HG02943 (cell line): ENCODE data around the gene NAPSA.

ENCODE experiments used
- ATAC-seq: cut with Tn5 transposase; IDR thresholded peaks from one replicate; pipeline ENCODE4 v1.9.1; 2021; ENCODE audit warnings: mild to moderate bottlenecking, low read depth, moderate library complexity; ENCODE audit not compliant: unreplicated experiment

Gene NAPSA

DNA sequence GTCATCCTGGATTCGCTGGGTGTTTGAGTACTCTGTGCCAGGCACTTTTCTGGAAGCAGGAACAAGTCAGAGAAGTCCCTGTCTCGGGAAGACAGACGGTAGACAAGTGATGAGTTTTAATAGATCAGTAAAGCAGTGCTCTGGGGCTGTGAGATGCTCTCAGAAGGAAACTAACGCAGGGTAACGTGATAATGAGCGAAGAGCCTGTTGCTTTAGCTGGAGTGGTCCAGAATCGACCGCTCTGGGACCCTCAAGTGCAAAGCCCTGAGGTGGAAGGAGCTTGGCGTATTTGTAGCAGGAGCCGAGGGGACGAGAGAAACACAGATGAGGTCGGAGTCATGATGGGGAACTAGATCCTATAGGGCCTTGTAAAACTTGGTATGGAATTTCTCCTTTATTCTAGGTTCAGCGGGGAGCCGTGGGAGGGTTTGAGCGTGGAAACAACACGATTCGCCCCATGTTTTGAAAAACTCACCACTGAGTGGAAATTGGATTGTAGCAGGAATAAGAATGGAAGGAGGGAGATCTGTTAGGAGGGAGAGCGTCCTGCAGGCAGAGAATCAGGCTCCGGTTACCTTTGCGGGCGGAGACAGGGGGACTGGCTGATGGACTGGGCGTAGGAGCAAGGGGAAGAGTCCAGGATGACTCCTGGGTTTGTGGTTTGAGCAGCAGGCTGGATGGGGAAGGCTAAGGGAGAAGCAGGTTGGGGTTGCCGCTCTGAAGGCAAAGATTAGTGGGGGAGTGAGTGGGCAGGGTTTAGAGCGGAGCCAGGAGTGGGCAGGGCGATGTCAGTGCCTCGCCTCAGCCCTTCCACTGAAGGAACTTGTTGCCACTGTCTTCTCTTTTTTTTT lies 19.5 kb upstream of the NAPSA start:
- no peak for ATAC-seq

DNA sequence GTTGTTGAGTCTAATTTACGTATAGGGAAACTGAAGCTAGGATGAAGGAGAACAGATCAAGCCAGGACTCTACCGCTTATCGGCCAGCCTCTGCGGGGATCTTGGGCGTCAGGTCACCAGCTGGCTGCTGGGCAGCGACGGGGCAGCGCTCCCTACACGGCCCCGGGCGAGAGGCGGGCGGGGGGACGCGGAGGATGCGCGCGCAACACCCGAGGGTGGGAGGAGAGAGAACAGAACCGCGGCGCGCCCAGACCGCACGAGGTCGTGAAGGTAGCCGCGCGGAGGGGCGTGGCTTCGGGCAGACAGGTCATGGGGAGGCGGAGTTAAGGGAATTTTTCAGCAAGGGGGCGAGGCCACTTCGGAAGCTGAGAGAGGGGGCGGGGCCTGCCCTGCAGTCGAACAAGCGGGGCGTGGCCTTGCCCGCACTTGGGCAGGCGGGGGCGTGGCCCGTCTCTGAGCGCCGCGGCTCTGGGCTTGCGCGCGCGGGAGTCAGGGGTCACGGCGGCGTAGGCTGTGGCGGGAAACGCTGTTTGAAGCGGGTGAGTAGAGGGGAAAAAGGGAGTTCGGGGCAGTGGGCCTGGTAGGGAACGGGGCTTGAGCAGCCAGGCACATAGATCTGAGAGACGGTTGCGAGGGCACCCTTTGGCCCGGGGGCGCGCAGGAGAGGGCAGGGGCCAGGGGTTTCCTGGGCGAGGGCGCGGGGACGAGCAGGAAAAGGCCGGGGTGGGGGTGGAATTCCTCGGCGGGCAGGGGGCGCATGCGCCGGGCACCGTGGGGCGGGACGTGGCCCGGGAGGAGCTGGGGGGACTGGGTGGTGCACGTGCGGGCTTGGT lies 18.6 kb upstream of the NAPSA start, which contains the start of gene POLD1:
TSS of gene POLD1 (plus strand) at position 496 of the 833 bp plus-strand sequence. CDS start 14,505 bp downstream, outside the sequence.
- peak; percentile 72 for ATAC-seq

DNA sequence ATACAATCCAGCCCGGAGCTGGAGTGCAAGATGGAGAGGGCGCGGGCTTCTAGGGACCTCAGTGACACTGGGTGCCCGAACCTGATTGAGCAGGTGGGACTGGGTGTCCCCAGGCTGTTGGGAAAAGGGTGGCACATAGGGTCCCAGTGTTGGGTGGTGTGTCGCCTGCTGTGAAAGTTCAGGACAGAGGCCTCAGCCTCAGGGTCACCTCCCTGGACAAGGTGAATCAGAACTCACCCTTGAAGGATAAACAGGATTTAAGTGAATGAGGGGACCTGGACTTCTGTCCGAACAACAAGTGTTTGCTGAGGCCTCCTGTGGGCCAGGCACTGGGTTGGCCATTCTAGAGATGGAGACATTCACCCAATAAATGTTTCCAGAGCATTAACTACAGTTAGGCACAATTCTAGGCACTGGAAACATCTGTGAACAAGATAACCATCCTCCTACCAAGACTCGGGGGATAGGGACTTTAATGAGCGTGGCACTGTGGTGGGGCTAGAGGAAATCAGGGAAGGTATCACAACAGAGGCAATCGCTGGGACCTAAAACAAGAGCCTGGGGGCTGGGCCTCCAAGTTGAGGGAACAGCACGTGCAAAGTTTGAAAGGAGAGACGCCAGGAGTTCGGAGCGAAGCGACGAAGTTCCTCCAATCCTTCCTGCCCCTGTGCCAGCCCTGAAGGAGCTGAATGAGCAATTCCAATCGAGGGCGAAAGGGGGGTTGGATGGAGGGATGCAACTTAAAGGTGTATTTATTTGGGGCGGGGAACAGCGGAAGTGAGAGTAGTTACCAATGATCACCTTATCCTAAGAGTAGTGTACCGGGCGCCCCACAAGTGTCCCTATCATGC lies 17.8 kb upstream of the NAPSA start:
- ATAC-seq = no peak

DNA sequence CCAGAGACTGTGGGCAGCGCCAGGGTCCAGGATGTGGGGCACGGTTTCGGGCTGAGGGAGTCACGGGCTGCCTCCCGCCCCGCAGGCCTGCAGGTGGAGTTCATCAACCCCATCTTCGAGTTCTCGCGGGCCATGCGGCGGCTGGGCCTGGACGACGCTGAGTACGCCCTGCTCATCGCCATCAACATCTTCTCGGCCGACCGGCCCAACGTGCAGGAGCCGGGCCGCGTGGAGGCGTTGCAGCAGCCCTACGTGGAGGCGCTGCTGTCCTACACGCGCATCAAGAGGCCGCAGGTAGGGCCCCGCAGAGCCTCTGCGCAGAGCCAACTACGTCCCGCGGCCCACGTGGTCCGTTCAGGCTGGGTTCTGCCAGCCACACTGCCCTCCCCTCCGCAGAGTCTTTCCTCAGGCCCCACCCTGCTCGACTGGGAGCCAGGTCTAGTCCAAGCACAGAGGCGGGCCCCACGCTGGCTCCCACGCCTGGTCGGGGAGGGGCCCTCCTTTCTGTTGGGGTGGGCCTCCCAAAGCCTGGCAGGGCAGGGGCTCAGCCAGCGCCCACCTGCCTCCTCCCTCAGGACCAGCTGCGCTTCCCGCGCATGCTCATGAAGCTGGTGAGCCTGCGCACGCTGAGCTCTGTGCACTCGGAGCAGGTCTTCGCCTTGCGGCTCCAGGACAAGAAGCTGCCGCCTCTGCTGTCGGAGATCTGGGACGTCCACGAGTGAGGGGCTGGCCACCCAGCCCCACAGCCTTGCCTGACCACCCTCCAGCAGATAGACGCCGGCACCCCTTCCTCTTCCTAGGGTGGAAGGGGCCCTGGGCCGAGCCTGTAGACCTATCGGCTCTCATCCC lies 16.7 kb upstream of the NAPSA start:
- no peak for ATAC-seq

DNA sequence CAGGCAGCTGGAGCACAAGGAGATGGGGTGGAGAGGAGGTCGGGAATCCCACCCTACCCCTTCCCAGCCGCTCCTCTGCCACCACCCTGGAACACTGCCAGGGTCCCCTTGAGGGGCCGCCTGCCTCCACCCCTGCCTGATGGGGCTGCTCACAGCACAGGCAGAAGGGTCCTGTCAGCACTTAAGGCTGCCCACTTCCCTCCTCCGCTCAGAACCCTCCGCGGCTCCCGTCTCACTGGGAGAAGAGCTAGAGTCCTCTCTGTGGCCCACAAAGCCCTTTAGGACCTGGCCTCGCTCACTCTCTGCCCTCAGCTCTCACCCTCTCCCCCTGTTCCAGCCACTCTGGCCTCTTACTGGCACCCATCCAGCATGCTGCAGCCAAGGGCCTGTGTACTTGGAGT lies 15.3 kb upstream of the NAPSA start:
- ATAC-seq = no peak

DNA sequence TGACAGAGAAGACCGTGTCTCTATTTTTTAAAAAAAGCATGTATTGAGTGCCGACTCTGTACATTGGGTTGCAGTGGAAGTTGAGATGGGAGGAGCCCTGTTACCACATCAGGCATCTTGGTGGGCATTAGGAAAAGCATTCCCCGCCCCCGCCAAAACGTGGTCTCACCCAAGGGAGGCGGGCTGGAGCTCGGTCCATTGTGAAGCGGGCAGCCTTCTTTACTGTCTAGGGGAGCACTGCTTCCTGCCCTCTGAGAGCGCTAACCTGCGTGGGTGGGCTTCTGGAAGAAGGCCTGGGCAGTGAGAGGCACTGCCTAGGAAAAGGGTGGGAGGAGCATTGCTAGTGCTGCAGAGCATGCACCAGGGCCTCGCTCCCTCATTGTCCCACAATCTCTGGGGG lies 14.7 kb upstream of the NAPSA start:
- ATAC-seq = no peak

DNA sequence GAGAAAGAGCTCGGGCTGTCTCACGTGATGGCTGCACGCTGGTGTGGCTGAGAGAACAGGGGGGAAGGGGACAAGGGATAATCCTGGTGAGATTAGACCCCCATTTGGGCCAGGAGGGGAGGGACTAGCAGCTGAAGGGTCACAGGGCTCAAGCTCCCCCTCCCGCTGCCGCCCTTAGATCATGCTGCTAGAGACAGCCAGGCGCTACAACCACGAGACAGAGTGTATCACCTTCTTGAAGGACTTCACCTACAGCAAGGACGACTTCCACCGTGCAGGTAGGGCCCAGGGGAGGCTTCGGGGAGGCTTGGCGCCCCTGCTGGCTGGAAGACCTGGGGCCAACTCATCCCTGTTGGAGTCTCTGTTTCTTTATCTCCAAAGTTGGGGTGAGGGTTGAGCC lies 14.2 kb upstream of the NAPSA start:
- ATAC-seq = no peak

DNA sequence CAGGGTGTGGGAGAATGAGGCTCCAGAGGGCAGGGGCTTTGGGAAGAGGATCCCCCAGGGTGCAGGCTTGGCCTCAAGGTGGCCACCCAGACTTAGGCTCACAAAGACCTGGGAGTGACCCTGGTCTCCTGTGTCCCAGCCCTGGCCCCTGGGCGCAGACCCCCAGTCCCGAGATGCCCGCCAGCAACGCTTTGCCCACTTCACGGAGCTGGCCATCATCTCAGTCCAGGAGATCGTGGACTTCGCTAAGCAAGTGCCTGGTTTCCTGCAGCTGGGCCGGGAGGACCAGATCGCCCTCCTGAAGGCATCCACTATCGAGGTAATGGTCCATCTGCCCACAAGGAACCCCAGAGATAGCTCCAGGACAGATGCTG lies 13.4 kb upstream of the NAPSA start:
- no peak for ATAC-seq

DNA sequence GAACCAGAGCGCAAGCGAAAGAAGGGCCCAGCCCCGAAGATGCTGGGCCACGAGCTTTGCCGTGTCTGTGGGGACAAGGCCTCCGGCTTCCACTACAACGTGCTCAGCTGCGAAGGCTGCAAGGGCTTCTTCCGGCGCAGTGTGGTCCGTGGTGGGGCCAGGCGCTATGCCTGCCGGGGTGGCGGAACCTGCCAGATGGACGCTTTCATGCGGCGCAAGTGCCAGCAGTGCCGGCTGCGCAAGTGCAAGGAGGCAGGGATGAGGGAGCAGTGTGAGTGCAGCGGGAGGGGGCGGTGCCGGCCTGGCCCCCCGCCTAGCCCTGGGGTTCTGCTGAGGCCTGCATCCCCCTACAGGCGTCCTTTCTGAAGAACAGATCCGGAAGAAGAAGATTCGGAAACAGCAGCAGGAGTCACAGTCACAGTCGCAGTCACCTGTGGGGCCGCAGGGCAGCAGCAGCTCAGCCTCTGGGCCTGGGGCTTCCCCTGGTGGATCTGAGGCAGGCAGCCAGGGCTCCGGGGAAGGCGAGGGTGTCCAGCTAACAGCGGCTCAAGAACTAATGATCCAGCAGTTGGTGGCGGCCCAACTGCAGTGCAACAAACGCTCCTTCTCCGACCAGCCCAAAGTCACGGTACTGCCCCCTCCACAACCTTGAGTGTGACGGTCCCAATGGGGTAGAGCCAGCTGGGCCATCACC lies 12.9 kb upstream of the NAPSA start:
- no peak for ATAC-seq

DNA sequence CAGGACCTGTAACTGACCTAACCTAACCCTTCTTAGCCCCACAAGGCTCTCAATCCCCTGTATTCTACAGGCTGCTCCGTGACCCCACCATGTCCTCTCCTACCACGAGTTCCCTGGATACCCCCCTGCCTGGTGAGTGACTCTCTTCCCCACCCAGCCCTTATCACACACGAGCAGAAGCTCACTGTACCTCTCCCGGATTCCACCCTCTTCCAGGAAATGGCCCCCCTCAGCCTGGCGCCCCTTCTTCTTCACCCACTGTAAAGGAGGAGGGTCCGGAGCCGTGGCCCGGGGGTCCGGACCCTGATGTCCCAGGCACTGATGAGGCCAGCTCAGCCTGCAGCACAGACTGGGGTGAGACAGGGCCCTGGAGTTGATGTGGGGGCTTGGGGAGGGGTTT lies 12.1 kb upstream of the NAPSA start:
- no peak for ATAC-seq

DNA sequence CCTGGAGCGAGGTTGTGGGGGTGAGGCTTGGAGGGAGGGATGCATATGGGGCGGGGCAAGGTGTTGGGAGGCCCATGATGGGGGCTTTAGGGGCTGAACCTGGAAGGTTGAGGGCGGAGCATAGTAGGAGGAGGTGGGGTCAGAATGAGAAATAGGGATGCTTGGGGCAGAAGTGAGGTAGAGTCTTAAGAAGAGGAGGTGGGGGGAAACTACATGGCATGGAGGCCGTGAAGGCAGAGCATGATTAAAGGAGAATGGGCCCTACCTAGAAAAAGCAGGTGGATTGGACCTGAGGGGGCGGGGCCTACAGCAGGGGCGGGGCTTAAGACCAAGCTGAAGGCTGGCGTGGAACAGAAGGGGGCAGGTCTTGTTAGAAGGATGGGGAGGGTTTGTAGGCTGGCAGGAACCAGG lies 11.6 kb upstream of the NAPSA start:
- peak; percentile 4 for ATAC-seq

DNA sequence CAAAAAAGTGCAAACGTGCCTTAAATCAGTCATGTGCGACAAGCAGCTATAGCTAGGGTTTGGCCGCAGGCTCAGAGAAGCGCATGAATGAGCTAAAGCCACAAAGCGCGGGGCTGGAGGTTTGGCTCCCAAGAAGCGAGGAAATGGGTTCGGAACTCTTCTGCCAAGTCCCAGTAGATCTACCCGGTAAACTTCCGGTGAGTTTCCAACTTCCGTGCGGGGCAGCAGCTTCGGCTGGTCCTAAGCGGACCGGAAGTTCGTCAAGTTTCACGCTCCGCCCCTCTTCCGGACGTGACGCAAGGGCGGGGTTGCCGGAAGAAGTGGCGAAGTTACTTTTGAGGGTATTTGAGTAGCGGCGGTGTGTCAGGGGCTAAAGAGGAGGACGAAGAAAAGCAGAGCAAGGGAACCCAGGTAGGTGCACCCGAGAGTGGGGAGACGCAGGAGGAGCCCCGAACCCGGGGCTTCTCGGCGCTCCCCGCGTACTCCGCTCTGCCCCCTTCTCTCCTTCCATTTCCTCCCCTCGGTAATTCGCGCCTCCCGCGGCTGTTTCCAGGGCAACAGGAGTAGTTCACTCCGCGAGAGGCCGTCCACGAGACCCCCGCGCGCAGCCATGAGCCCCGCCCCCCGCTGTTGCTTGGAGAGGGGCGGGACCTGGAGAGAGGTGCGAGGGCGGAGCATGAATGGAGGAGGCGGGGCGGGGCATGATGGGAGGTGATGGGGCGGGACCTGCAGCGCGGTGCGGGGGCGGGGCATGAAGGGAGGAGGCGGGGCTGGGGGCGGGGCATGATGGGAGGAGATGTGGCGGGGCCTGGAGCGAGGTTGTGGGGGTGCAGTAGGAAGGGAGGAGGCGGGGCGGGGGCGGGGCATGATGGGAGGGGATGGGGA lies 11.0 kb upstream of the NAPSA start, which contains the start of gene NR1H2:
TSS of gene NR1H2 (plus strand) at position 292 of the 885 bp plus-strand sequence. CDS start 1,149 bp downstream, outside the sequence.
- ATAC-seq = peak; percentile 78

DNA sequence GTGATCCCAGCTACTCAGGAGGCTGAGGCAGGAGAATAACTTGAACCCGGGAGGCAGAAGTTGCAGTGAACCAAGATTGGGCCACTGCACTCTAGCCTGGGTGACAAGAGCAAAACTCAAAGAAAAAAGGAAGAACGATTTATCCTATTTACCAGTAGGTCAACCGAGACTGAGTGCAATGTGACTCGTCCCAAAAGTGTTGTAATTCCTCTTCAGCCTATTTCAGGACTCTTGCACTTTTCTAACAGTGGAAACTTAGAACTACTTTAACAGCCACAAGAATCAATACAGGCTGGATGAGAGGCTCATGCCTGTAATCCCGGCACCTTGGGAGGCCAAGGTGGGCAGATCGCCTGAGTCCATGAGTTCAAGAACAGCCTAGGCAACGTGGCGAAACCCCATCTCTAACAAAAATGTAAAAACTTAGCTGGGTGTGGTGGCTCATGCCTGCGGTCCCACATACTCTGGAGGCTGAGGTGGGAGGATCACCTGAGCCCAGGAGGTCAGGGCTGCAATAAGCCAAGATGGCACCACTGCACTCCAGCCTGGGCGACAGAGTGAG lies 6.6 kb upstream of the NAPSA start:
- ATAC-seq = no peak

DNA sequence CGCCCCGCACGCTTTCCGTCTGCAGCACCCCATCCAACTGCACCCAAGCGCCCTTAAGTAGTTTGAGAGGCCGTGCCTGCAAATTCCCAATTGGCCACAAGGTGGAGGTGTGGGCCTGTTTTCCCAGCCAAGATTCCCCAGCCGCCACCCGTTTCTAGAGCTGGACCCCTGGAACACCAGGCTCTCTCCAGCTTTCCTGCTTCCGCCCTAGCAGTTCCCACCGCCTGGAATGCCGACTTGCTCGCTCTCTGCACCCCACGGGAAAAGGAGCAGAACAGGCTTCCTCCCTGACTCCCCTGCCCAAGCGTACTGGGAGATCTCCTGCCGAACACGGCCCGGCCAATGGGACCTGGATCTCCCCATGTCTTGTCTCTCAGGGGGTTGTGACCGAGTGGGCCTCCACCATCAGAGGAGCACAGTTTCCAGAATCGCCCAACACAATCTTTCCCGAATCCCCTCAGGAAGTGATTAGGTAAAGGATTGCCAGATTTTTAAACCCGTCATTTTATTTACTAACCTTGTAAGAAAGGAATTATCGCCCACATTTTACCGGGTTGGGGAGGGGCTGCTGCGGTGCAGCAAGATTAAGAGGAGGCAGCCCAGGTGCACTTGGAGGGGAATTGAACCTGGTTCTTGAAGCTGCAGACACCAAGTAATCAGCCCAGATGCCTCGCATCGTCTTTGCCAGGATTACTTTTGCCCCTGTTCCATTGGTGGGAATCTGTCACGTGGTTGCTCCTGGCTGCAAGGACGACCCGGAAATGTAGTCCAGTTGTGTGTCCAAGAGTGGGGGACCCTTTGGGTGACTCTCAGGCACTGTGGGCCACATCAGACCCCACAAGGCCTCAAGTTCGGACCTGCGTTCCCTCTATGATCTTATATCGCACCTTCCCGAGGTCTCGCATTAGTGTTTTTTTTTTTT lies 3.5 kb upstream of the NAPSA start:
- ATAC-seq = peak; percentile 54

DNA sequence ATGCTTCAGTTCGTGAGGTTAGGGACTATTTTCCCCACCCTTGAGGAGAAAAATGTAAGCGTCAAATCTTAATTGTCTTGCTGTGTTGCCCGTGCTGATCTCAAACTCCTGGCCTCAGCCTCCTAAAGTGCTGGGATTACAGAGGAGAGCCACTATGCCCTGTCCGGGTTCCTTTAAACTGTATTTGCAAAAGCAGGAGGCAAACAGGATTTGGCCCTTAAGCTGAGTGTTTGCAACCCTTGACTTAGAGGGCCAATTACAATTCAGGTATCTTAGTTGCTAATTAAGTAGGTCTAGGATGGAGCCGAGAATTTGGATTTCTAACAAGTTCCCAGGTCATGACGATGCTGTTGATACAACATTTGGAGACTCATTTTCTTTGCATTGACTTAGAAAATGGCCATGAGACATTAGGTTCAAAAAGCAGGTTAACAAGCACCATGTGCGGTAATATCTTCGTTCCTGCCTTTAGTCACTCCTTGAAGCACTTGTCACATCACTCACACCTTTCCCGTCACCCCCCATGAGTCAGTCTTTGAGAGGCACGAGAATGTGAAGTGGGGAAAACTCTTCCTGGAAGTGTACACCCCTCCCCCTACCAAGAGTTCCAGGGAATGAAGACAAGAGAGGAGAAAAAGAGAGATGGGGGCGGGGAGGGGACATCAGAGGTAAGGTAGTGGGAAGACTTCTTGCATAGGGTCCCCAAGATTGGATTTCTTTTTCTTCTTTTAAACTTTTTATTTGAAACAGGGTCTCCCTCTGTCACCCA lies 2.6 kb downstream of the NAPSA start:
- ATAC-seq = no peak

DNA sequence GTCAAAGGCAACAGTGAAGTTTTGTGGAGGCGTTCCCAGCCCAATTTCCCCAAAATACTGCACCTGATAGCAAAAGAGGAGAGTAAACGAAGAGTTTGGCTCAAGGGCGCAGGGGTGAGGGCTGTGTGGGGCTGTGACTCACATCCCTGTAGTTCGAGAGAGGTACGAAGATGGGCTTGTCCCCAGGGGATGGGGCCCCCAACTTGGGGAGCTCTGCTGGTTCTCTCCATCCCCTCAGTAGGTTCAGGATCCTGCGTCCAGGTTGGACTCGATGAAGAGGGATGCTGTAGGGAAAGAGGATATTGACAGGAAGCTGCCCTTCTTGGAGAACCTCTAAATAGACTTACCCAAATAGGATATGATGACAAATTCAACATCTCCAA lies 3.4 kb downstream of the NAPSA start:
- no peak for ATAC-seq
